GM12878 (cell line): ENCODE results near the gene PRSS27. TPM values are rescaled to one million over a fixed set of nuclear protein-coding genes. Genes with fewer than 3 reads are reported as not detected.

Source experiments
- ATAC-seq: fragments of 200-7000 bp; cut with Tn5 transposase; 3 replicates; pipeline ENCODE4 v1.9.1; 2020; ENCODE audit warnings: mild to moderate bottlenecking, moderate library complexity
- BruUV-seq: library from RNA; stranded (reverse); fragments of 400-500 nt; replicated peaks from 2 replicates; lab custom pipeline; 2021; lab: Mats Ljungman, UMichigan
- CTCF ChIA-PET: fragments of 300-600 bp; sonication (Branson Sonifier 250); formaldehyde crosslinking; extraction: SDS; loops from one replicate; lab custom pipeline; 2021; ENCODE audit warnings: inconsistent platforms; lab: Yijun Ruan, JAX
- POLR2A ChIA-PET: fragments of 350-600 bp; formaldehyde crosslinking; extraction: SDS; loops from one replicate; lab custom pipeline; 2021; ENCODE audit warnings: inconsistent platforms; lab: Charles Lee
- RAD21 ChIA-PET: fragments of 300-600 bp; sonication (Branson Sonifier 250); formaldehyde crosslinking; loops from one replicate; lab custom pipeline; 2023; ENCODE audit warnings: antibody characterized with exemption; ENCODE audit not compliant: unreplicated experiment; lab: Charles Lee
- SMC1A ChIA-PET: fragments of 300-600 bp; sonication (Branson Sonifier 250); formaldehyde crosslinking; loops from one replicate; lab custom pipeline; 2023; ENCODE audit not compliant: unreplicated experiment, uncharacterized antibody; lab: Charles Lee
- DNase-seq: peaks from one replicate; pipeline ENCODE4 v3.0.0-alpha.2; 2011; ENCODE audit warnings: low read depth, low spot score
- FAIRE-seq: peaks from 3 replicates; lab custom pipeline; 2011; peaks lifted over from hg19 to GRCh38; lab: Jason Lieb, UNC
- H2AFZ ChIP-seq: 2 replicates; pipeline ENCODE4 v1.6.0; 2011; ENCODE audit warnings: low read depth, low read length, control low read depth; ENCODE audit not compliant: control insufficient read depth
- H3K27ac ChIP-seq: 2 replicates; pipeline ENCODE4 v1.5.1; 2011; ENCODE audit warnings: control low read depth; ENCODE audit not compliant: control insufficient read depth, insufficient read depth
- H3K27me3 ChIP-seq, 2 experiments: replicated peaks in 1 of 2; 2 replicates each; pipeline versions ENCODE4 v1.6.0 to v1.6.1; 2011; ENCODE audit warnings: low read length in 1 of 2; ENCODE audit not compliant: control insufficient read depth in 2 of 2, insufficient read depth in 2 of 2
- H3K36me3 ChIP-seq, 2 experiments: 2 replicates each; pipeline ENCODE4 v1.5.1; 2011; ENCODE audit warnings: low read length in 1 of 2; ENCODE audit not compliant: control insufficient read depth in 2 of 2, insufficient read depth in 2 of 2
- H3K4me1 ChIP-seq: 2 replicates; pipeline ENCODE4 v1.6.1; 2011; ENCODE audit warnings: mild to moderate bottlenecking, low read length, moderate library complexity, mixed read lengths; ENCODE audit not compliant: control insufficient read depth, insufficient read depth
- H3K4me2 ChIP-seq: 2 replicates; pipeline ENCODE4 v1.6.0; 2011; ENCODE audit warnings: control low read depth; ENCODE audit not compliant: control insufficient read depth, insufficient read depth
- H3K4me3 ChIP-seq: fragments of 200-600 bp; sonication (generic); 2 replicates; pipeline ENCODE4 v1.5.1; 2016
- H3K79me2 ChIP-seq: 2 replicates; pipeline ENCODE4 v1.6.0; 2011; ENCODE audit warnings: low read length; ENCODE audit not compliant: control insufficient read depth, insufficient read depth
- H3K9ac ChIP-seq: 2 replicates; pipeline ENCODE4 v1.8.0; 2011; ENCODE audit warnings: low read length, control low read depth, mixed read lengths; ENCODE audit not compliant: control insufficient read depth, insufficient read depth
- H3K9me3 ChIP-seq: replicated peaks from 3 replicates; pipeline ENCODE4 v1.5.1; 2011; ENCODE audit warnings: mild to moderate bottlenecking, low read length; ENCODE audit not compliant: control insufficient read depth, insufficient read depth
- H4K20me1 ChIP-seq: 2 replicates; pipeline ENCODE4 v1.6.0; 2011; ENCODE audit not compliant: control insufficient read depth, insufficient read depth
- CBX3 ChIP-seq: fragments of 200-600 bp; sonication (generic); IDR thresholded peaks from 2 replicates; pipeline ENCODE4 v1.6.1; 2016; ENCODE audit warnings: low read depth, borderline replicate concordance
- CEBPB ChIP-seq, 2 experiments: fragments of 150-350 bp in 1 of 2; IDR thresholded peaks; 2 replicates each; pipeline ENCODE4 v1.6.1; 2012 to 2014; ENCODE audit warnings: low read depth in 2 of 2, low read length in 2 of 2, borderline replicate concordance in 1 of 2, inconsistent platforms in 1 of 2
- CHD2 ChIP-seq: IDR thresholded peaks from 2 replicates; pipeline ENCODE4 v1.6.1; 2011; ENCODE audit warnings: low read depth, low read length, improper control_type of control experiment, borderline replicate concordance
- ETV6 ChIP-seq, 2 experiments: fragments of 450-650 bp in 1 of 2; IDR thresholded peaks in 1 of 2; conservative IDR thresholded peaks in 1 of 2; 2 replicates each; pipeline ENCODE4 v1.6.1; 2014; ENCODE audit warnings: antibody characterized with exemption in 1 of 2, borderline replicate concordance in 1 of 2, low read depth in 1 of 2, mild to moderate bottlenecking in 1 of 2, moderate library complexity in 1 of 2
- FOS ChIP-seq: IDR thresholded peaks from 3 replicates; pipeline ENCODE4 v1.6.1; 2011; ENCODE audit warnings: borderline replicate concordance; ENCODE audit not compliant: insufficient read length; ENCODE audit errors: extremely low read depth
- FOXK2 ChIP-seq: fragments of 450-650 bp; IDR thresholded peaks from 2 replicates; pipeline ENCODE4 v1.6.1; 2017; ENCODE audit warnings: mild to moderate bottlenecking, moderate library complexity
- GATAD2B ChIP-seq: fragments of 450-650 bp; conservative IDR thresholded peaks from 2 replicates; pipeline ENCODE4 v1.6.1; 2017; ENCODE audit warnings: low read depth, mild to moderate bottlenecking, moderate library complexity
- IRF4 ChIP-seq: IDR thresholded peaks from 2 replicates; pipeline ENCODE4 v1.6.1; 2011; ENCODE audit warnings: low read depth, low read length
- IRF5 ChIP-seq: fragments of 450-650 bp; IDR thresholded peaks from 2 replicates; pipeline ENCODE4 v1.6.1; 2017; ENCODE audit warnings: borderline replicate concordance
- MEF2A ChIP-seq: IDR thresholded peaks from 2 replicates; pipeline ENCODE4 v1.6.1; 2011; ENCODE audit warnings: low read depth, mild to moderate bottlenecking, low read length, moderate library complexity; ENCODE audit not compliant: insufficient read depth
- RB1 ChIP-seq: fragments of 450-650 bp; formaldehyde crosslinking; IDR thresholded peaks from 2 replicates; pipeline ENCODE4 v1.6.1; 2017; ENCODE audit warnings: mild to moderate bottlenecking, borderline replicate concordance
- SMARCA5 ChIP-seq: fragments of 450-650 bp; IDR thresholded peaks from 2 replicates; pipeline ENCODE4 v1.6.1; 2017; ENCODE audit warnings: mild to moderate bottlenecking
- SREBF1 ChIP-seq: IDR thresholded peaks from 2 replicates; pipeline ENCODE4 v1.6.1; 2012; ENCODE audit warnings: mild to moderate bottlenecking, low read length
- TCF12 ChIP-seq: IDR thresholded peaks from 2 replicates; pipeline ENCODE4 v1.6.1; 2011; ENCODE audit warnings: low read depth, mild to moderate bottlenecking, low read length
- ZSCAN29 ChIP-seq: fragments of 450-650 bp; IDR thresholded peaks from 2 replicates; pipeline ENCODE4 v1.6.1; 2017; ENCODE audit warnings: mild to moderate bottlenecking, moderate library complexity
- WGBS: methylation state at CpG from one replicate; pipeline ENCODE4 v1.1.6; 2016; ENCODE audit warnings: low lambda C conversion rate; ENCODE audit not compliant: insufficient replicate concordance, insufficient coverage; ENCODE audit errors: missing lambda C conversion rate; 5-methylcytosine and 5-hydroxymethylcytosine counted together
- in situ Hi-C: fragments of 300-500 bp; cut with MboI; formaldehyde crosslinking; loops from 9 replicates; pipeline ENCODE4 v1.14.3; 2018; ENCODE audit warnings: mixed read lengths
- intact Hi-C: fragments of 100-400 bp; cut with micrococcal nuclease; formaldehyde crosslinking; loops from one replicate; pipeline ENCODE4 v1.14.2; 2022; ENCODE audit not compliant: unreplicated experiment
- polyA plus RNA-seq, 11 experiments: library from polyadenylated mRNA; depleted of rRNA in 4 of 11; unstranded in 6 of 11; stranded (reverse) in 5 of 11; fragments of >200 nt; fragmentation: Nextera tagmentation in 4 of 11; fragmentation: Illumina TruSeq in 1 of 11; extraction: Ambion mirVana in 4 of 11; extraction: Trizol in 1 of 11; gene quantifications; 1 replicate in 1 of 11; 2 replicates in 10 of 11; pipeline versions ENCODE4 v1.2.1 to v1.2.3, GENCODE V29; 2011 to 2016; ENCODE audit warnings: inconsistent platforms in 2 of 11, missing spikeins in 2 of 11, low read depth in 1 of 11
- total RNA-seq, 4 experiments: library from RNA; depleted of rRNA in 3 of 4; stranded (reverse); fragments of >200 nt in 3 of 4; fragmentation: Illumina TruSeq in 1 of 4; extraction: Trizol in 1 of 4; gene quantifications; 2 replicates each; pipeline versions ENCODE4 v1.2.1 to v1.2.3, GENCODE V29; 2013 to 2021
- TF ChIP-seq, protein P1 (sequence below): fragments of 150-350 bp; IDR thresholded peaks from 2 replicates; pipeline ENCODE4 v1.6.1; 2016; ENCODE audit warnings: low read depth, low read length
- TF ChIP-seq, protein P2 (sequence below): fragments of 450-650 bp; IDR thresholded peaks from 2 replicates; pipeline ENCODE4 v1.6.1; 2017; ENCODE audit warnings: mild to moderate bottlenecking, moderate library complexity

The PRSS27 gene
- total and polyA plus RNA-seq, 10 of the 15 experiments (the other 5 are each of a cell fraction or from before 2014, with no cell fraction given): 0.18 to 1.8 (median 0.51) TPM; not detected in 2

DNA sequence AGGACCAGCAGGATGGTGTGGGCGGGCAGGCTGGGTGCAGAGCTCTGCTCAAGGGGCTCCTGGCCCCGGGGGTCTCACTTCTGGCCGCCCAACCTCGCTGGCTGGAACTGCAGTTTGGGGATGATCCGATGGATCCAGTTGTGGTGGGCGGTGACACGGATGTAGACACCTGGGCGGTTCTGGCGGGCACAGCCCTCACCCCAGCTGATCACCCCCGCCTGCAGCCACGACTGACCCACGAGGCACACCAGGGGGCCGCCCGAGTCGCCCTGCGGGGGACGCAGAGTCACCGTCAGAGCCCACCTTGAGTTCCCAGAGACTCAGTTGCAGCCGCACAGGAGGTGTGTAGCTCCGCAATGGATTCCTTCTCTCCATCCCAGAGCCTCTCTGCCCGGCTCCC, 7.5 kb downstream of the PRSS27 start (continued):
- no peak for TF ChIP-seq IRF5
- no peak for TF ChIP-seq CBX3
- TF ChIP-seq RB1: no peak
- TF ChIP-seq FOXK2: no peak
- no peak for TF ChIP-seq GATAD2B
- no peak for TF ChIP-seq SMARCA5
- TF ChIP-seq FOS: no peak
- TF ChIP-seq TCF12: no peak

- peaks cover 6 to 9% of the 10 kb centered on the region in 2 experiments for H3K36me3 ChIP-seq
- no peaks in the 10 kb centered on the region for H3K79me2 ChIP-seq
- DNase-seq (no peak), FAIRE-seq (no peak), ATAC-seq (no peak)
- CTCF ChIA-PET: no interaction called here
- H3K27ac ChIP-seq: no peak overlapping the region
- SMC1A ChIA-PET: no interaction called here
- 77% methylated on average over 14 of the region's 14 CpGs for WGBS
- no peaks in the 10 kb centered on the region for H3K9me3 ChIP-seq
- no peaks in the 10 kb centered on the region for H3K27me3 ChIP-seq
- H3K4me3 ChIP-seq: no peak overlapping the region
- no TSS peak for BruUV-seq
- H4K20me1 ChIP-seq: no peaks in the 10 kb centered on the region
- no peak overlapping the region for H3K9ac ChIP-seq
- H3K4me1 ChIP-seq: no peaks in the 10 kb centered on the region
- in situ Hi-C loops (no loop called here), intact Hi-C loops (no loop called here)
- H2AFZ ChIP-seq: no peak overlapping the region
- RAD21 ChIA-PET: no interaction called here
- POLR2A ChIA-PET: no interaction called here
- no peak overlapping the region for H3K4me2 ChIP-seq
- TF ChIP-seq FOXK2: no peak
- no peak for TF ChIP-seq CEBPB (IDR thresholded peaks at IDR 0.05; ENCODE audit: borderline replicate concordance in 1 of 2, low read depth in 2 of 2, low read length in 2 of 2)
- TF ChIP-seq ETV6 (conservative IDR thresholded peaks at IDR 0.05 in 1 of 2, IDR thresholded peaks at IDR 0.05 in 1 of 2; ENCODE audit: borderline replicate concordance in 1 of 2, low read depth in 1 of 2): no peak
- no peak for TF ChIP-seq ZSCAN29
- TF ChIP-seq IRF4: no peak
- no peak for TF ChIP-seq SREBF1
- TF ChIP-seq, protein P1, sequence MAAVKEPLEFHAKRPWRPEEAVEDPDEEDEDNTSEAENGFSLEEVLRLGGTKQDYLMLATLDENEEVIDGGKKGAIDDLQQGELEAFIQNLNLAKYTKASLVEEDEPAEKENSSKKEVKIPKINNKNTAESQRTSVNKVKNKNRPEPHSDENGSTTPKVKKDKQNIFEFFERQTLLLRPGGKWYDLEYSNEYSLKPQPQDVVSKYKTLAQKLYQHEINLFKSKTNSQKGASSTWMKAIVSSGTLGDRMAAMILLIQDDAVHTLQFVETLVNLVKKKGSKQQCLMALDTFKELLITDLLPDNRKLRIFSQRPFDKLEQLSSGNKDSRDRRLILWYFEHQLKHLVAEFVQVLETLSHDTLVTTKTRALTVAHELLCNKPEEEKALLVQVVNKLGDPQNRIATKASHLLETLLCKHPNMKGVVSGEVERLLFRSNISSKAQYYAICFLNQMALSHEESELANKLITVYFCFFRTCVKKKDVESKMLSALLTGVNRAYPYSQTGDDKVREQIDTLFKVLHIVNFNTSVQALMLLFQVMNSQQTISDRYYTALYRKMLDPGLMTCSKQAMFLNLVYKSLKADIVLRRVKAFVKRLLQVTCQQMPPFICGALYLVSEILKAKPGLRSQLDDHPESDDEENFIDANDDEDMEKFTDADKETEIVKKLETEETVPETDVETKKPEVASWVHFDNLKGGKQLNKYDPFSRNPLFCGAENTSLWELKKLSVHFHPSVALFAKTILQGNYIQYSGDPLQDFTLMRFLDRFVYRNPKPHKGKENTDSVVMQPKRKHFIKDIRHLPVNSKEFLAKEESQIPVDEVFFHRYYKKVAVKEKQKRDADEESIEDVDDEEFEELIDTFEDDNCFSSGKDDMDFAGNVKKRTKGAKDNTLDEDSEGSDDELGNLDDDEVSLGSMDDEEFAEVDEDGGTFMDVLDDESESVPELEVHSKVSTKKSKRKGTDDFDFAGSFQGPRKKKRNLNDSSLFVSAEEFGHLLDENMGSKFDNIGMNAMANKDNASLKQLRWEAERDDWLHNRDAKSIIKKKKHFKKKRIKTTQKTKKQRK: no peak
- TF ChIP-seq CHD2: no peak
- no peak for TF ChIP-seq MEF2A
- TF ChIP-seq, protein P2, sequence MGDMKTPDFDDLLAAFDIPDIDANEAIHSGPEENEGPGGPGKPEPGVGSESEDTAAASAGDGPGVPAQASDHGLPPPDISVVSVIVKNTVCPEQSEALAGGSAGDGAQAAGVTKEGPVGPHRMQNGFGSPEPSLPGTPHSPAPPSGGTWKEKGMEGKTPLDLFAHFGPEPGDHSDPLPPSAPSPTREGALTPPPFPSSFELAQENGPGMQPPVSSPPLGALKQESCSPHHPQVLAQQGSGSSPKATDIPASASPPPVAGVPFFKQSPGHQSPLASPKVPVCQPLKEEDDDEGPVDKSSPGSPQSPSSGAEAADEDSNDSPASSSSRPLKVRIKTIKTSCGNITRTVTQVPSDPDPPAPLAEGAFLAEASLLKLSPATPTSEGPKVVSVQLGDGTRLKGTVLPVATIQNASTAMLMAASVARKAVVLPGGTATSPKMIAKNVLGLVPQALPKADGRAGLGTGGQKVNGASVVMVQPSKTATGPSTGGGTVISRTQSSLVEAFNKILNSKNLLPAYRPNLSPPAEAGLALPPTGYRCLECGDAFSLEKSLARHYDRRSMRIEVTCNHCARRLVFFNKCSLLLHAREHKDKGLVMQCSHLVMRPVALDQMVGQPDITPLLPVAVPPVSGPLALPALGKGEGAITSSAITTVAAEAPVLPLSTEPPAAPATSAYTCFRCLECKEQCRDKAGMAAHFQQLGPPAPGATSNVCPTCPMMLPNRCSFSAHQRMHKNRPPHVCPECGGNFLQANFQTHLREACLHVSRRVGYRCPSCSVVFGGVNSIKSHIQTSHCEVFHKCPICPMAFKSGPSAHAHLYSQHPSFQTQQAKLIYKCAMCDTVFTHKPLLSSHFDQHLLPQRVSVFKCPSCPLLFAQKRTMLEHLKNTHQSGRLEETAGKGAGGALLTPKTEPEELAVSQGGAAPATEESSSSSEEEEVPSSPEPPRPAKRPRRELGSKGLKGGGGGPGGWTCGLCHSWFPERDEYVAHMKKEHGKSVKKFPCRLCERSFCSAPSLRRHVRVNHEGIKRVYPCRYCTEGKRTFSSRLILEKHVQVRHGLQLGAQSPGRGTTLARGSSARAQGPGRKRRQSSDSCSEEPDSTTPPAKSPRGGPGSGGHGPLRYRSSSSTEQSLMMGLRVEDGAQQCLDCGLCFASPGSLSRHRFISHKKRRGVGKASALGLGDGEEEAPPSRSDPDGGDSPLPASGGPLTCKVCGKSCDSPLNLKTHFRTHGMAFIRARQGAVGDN: no peak
These were observed 8.0 kb downstream of the PRSS27 start for GRCh38 chr16:2712063-2712441.
